RWPE2 (cell line): ENCODE results near the gene SLC7A8.

ENCODE experiments used
- ATAC-seq: fragments of 200-7000 bp; cut with Tn5 transposase; 3 replicates; pipeline ENCODE4 v1.9.1; 2021; ENCODE audit warnings: low read depth
- DNase-seq: peaks from one replicate; pipeline ENCODE4 v3.0.0-alpha.2; 2020; ENCODE audit warnings: low spot score
- H3K27ac ChIP-seq: fragments of 450-650 bp; 2 replicates; pipeline ENCODE4 v1.5.1; 2017; ENCODE audit warnings: mild to moderate bottlenecking; ENCODE audit not compliant: poor library complexity, severe bottlenecking
- H3K27me3 ChIP-seq: fragments of 250-450 bp; sonication (Bioruptor Pico); 2 replicates; pipeline ENCODE4 v1.5.1; 2021; ENCODE audit warnings: mild to moderate bottlenecking, moderate library complexity; ENCODE audit not compliant: insufficient read depth, poor library complexity, severe bottlenecking
- H3K36me3 ChIP-seq: fragments of 250-450 bp; sonication (Bioruptor Pico); 2 replicates; pipeline ENCODE4 v1.5.1; 2020; ENCODE audit warnings: low read depth, mild to moderate bottlenecking, moderate library complexity
- H3K4me1 ChIP-seq: fragments of 250-450 bp; sonication (Bioruptor Pico); 2 replicates; pipeline ENCODE4 v1.5.1; 2021; ENCODE audit warnings: mild to moderate bottlenecking, moderate library complexity; ENCODE audit not compliant: insufficient read depth, poor library complexity, severe bottlenecking
- H3K4me3 ChIP-seq: fragments of 250-450 bp; sonication (Bioruptor Pico); 2 replicates; pipeline ENCODE4 v1.5.1; 2021; ENCODE audit warnings: mild to moderate bottlenecking, moderate library complexity; ENCODE audit not compliant: severe bottlenecking
- H3K9me3 ChIP-seq: fragments of 250-450 bp; sonication (Bioruptor Pico); 2 replicates; pipeline ENCODE4 v1.5.1; 2021; ENCODE audit warnings: mild to moderate bottlenecking, moderate library complexity; ENCODE audit not compliant: severe bottlenecking
- TF ChIP-seq, protein P1 (sequence below): fragments of 450-650 bp; IDR thresholded peaks from one replicate; pipeline ENCODE4 v1.5.1; 2017; ENCODE audit warnings: mild to moderate bottlenecking, moderate library complexity; ENCODE audit not compliant: poor library complexity, severe bottlenecking

The SLC7A8 gene

GRCh38 chr14:23086565-23086964 is 96.9 kb downstream of the SLC7A8 start:
- Histone ChIP-seq H3K27me3 (no peaks in the 10 kb centered on the region), H3K4me1 (no peaks in the 10 kb centered on the region), H3K36me3 (peaks cover 100% of the 10 kb centered on the region), H3K27ac (no peak overlapping the region), H3K9me3 (no peaks in the 10 kb centered on the region), H3K4me3 (no peak overlapping the region)
- DNase-seq, result no peak
- no peak for ATAC-seq
- TF ChIP-seq, protein P1, sequence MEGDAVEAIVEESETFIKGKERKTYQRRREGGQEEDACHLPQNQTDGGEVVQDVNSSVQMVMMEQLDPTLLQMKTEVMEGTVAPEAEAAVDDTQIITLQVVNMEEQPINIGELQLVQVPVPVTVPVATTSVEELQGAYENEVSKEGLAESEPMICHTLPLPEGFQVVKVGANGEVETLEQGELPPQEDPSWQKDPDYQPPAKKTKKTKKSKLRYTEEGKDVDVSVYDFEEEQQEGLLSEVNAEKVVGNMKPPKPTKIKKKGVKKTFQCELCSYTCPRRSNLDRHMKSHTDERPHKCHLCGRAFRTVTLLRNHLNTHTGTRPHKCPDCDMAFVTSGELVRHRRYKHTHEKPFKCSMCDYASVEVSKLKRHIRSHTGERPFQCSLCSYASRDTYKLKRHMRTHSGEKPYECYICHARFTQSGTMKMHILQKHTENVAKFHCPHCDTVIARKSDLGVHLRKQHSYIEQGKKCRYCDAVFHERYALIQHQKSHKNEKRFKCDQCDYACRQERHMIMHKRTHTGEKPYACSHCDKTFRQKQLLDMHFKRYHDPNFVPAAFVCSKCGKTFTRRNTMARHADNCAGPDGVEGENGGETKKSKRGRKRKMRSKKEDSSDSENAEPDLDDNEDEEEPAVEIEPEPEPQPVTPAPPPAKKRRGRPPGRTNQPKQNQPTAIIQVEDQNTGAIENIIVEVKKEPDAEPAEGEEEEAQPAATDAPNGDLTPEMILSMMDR, result no peak

- no peak overlapping the region for H3K27ac ChIP-seq
- peaks cover 100% of the 10 kb centered on the region for H3K36me3 ChIP-seq
Observed at GRCh38 chr14:23085458-23085857, 98.0 kb downstream of the SLC7A8 start.

DNA sequence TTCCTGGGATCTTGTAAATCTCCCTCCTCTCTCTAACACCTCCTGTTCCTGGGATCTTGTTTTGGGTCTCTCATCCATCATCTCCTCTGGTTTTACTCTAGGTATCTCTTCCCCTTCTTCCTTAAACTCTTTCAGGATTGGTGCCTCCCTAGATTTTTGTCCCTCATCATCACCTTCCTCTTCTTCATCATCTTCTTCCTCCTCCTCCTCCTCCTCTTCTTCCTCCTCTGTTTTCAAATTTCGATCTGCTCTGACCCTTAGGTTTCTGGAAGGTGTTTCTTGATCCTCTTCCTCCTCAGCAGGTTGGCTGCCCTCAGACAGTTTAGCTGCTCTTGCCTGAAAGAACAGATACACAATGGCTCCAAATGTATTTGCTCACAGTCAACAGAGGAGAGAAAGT is 103.0 kb downstream of the SLC7A8 start:
- TF ChIP-seq, protein P1, result no peak
- H3K27me3 ChIP-seq, result no peaks in the 10 kb centered on the region
- no peak for ATAC-seq
- H3K9me3 ChIP-seq, result no peaks in the 10 kb centered on the region
- peaks cover 30% of the 10 kb centered on the region for H3K4me1 ChIP-seq
- no peak overlapping the region for H3K4me3 ChIP-seq
- peaks cover 100% of the 10 kb centered on the region for H3K36me3 ChIP-seq
- DNase-seq, result no peak
- peak overlapping the region; percentile 81 for H3K27ac ChIP-seq

More at GRCh38 chr14:23085458-23085857, 98.0 kb downstream of the SLC7A8 start:
- no peak overlapping the region for H3K4me3 ChIP-seq
- TF ChIP-seq, protein P1, result no peak
- no peaks in the 10 kb centered on the region for H3K27me3 ChIP-seq
- no peaks in the 10 kb centered on the region for H3K9me3 ChIP-seq
- H3K4me1 ChIP-seq, result no peaks in the 10 kb centered on the region
- ATAC-seq (no peak), DNase-seq (no peak)

DNA sequence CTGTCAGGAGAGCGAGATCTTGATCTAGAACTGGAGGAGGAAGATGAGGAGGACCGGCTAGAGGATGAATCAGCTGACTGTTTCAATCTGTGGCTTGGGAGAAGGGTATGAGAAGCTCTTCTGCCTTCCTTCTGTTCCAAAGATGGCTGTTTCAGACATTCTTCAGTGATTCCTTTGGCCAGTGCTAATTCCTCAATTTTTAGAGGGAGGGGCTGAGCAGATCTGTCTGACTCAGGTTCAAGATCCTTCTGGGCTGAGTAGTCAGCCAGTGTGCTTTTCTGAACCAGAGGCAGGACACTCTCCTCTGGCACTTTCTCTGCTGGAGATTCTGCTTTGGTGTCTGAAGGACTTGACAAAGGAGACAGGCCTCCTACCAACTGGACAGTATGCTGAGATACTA is 103.7 kb downstream of the SLC7A8 start:
- Histone ChIP-seq H3K4me1 (peaks cover 30% of the 10 kb centered on the region), H3K9me3 (no peaks in the 10 kb centered on the region), H3K36me3 (peaks cover 100% of the 10 kb centered on the region), H3K27ac (peak overlapping the region; percentile 81), H3K27me3 (no peaks in the 10 kb centered on the region), H3K4me3 (no peak overlapping the region)
- TF ChIP-seq, protein P1, result no peak
- ATAC-seq, result no peak
- no peak for DNase-seq

- H3K9me3 ChIP-seq, result no peaks in the 10 kb centered on the region
- ATAC-seq, result peak; percentile 98
- peak overlapping the region; percentile 81 for H3K27ac ChIP-seq
- TF ChIP-seq, protein P1, result peak; percentile 30
- DNase-seq, result no peak
- H3K4me3 ChIP-seq, result no peak overlapping the region
- no peaks in the 10 kb centered on the region for H3K27me3 ChIP-seq
- peaks cover 30% of the 10 kb centered on the region for H3K4me1 ChIP-seq
- H3K36me3 ChIP-seq, result peaks cover 100% of the 10 kb centered on the region
Observed at GRCh38 chr14:23078692-23079116, 104.8 kb downstream of the SLC7A8 start.
